OCI-LY1 (cell line): ENCODE measurements around the gene RGS4.

Experiments
- CTCF ChIP-seq: fragments of 200-600 bp; sonication (generic), shearing (Covaris generic); IDR thresholded peaks from 2 replicates; pipeline ENCODE4 v1.5.1; 2017; ENCODE audit warnings: mild to moderate bottlenecking, antibody characterized with exemption, low read length, moderate library complexity, mixed read lengths
- EZH2 ChIP-seq: fragments of 200-600 bp; sonication (generic), shearing (Covaris generic); IDR thresholded peaks from 2 replicates; pipeline ENCODE4 v1.8.0; 2017; ENCODE audit warnings: borderline replicate concordance, mixed run types, mild to moderate bottlenecking, antibody characterized with exemption, low read length, moderate library complexity, mixed read lengths

- TF ChIP-seq CTCF (no peak), EZH2 (no peak)
These were observed 6.9 kb downstream of the RGS4 start for GRCh38 chr1:163076044-163076443.
